HG02973 (cell line): Measurements from ENCODE around the gene GNB1L.

Source experiments
- ATAC-seq: cut with Tn5 transposase; IDR thresholded peaks from one replicate; pipeline ENCODE4 v1.9.1; 2021; ENCODE audit warnings: moderate library complexity; ENCODE audit not compliant: unreplicated experiment

The GNB1L gene

GRCh38 chr22:19740586-19740985 lies 114.1 kb downstream of the GNB1L start:
- no peak for ATAC-seq

- ATAC-seq = no peak
Measured at GRCh38 chr22:19739911-19740449, 114.7 kb downstream of the GNB1L start.

- no peak for ATAC-seq
Measured at GRCh38 chr22:19739448-19739895, 115.2 kb downstream of the GNB1L start.

DNA sequence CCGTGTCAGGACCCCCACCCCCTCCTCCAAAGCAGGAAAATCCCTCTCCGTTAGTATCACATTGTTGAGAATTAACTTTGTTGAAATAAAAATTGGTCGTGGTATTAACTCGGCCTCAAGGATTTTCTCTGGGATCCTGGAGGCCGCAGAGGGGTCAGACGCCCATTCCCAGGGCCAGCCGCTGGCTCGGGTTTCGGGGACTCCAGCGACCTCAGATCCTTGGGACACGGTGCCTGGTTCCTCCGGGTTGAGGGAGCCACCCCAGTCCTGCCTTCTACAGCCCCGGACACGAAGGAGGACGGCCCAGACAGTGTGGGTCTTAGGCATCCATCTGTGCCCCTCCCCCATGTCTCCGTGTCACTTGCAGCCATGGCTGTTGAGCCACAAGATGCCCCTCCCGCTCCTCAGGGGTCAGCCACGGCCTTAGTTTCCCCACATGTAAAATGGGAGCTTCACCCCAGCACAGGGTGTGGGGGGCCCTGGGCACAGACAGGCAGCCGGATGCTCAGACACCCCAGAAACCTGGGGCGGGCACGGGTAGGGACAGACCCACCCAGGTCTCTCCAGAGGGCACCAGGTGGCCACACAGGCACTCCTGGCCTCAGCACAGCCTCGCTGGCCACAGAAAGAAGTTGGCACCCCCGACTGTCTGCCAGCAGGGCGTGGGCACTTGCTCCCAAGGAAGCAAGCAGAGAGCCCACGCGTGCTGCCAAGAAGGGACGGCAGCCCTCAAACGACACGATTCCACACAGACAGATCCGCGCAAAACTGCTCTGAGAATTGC lies 115.8 kb downstream of the GNB1L start:
- ATAC-seq = no peak

DNA sequence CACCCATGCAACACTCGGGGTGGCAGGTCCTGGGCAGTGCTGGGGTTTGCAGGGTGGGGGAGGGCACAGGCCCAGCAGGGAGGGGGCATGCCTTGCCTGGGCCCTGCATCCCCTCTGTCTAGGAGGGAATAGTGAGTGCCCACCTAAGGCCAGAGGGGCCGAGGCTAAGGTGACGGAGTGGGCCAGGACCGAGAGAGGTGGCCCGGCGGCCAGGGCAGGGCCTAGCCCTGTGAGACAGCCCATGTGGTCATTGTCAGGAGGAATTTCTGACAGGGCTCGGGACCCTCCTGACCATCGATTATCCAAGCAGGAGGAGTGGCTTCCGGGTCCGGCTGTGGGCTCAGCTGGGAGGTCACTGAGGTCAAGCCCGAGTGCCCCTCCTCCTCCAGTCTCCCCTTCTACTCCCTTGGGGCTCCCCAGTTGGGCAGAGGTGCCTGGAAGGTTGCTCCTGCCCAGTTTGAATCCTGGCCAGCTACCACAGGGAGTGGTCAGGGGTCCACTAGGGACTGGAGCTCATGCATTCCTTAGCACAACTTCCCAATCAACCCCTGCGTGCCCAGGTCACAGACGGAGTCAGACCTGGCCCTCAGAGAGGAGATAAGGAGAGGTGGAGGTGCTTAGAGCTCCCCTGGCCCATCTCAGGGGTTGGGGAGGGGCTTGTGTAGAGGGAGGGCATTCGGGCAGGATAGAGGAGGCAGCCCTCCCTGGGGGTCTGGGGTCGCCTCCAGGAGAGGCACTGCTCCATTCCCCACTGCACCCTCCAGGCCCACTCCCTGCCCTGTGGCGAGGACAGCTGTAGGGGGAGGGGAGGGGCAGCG lies 116.6 kb downstream of the GNB1L start:
- ATAC-seq = no peak

DNA sequence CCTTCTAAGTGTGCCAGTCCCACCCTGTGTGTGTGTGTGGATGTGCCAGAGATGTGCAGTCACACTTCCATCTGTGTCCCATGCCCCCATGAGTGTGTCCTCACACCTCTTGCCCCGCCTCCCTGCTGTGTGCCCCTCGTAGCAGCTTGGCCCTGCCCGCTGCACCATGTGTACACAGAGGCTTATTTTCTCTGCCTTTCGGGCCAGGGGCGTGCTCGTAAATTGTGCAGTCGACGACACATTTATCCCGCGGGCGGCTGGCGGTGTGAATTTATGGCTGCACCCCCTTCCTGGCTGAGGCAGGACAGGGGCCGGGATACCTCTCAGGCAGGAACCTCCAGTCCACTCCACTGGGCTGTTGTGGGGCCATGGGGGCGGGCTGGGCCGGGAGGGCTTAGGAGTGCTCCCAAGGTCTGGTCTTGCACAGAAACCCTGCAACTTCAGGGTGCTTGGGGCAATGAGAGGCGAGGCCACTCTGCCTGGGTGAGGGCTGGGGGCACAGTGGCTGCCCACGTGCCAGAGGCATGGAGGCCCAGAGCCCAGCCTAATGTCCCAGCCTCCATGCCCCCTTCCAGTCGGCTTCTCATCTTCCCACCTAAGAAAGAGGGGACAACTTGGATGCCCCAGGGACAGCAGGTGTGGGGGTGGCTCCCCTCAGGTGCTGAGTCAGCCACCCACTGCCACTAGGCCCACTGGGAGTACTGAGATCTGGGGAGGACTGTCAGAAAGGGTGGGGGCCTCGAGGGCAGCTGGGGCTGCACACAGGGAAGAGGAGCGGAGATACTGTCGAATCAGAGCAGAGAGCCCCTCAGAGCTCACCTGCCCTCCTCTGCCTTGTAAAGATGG lies 118.8 kb downstream of the GNB1L start:
- ATAC-seq = no peak

DNA sequence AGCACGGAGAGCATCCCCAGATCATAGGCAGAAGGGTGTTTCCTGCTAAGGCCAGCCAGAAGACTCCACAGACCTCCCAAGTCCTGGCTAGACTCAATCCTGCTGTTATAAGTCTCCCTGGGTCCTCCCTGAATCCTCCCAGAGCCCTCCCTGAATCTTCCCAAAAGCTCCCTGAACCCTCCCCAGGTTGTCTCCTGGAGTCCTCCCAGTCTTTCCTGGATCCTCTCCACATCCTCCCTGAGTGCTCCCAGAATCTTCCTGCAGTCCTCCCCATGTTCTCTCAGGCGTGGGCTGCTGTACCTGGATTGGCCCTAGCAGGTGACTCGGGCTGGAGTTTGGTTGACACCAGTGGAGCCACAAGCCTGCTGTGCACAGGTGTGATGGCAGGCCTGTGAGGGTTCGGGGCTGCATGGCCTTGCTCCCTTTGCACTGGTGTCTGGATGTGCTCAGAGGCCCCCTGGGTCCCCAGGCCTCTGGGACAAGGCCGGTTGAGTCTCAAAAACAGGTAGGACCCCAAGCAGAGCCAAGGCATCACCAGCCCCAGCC lies 119.8 kb downstream of the GNB1L start:
- ATAC-seq = no peak

- no peak for ATAC-seq
Measured at GRCh38 chr22:19734163-19734562, 120.5 kb downstream of the GNB1L start.

DNA sequence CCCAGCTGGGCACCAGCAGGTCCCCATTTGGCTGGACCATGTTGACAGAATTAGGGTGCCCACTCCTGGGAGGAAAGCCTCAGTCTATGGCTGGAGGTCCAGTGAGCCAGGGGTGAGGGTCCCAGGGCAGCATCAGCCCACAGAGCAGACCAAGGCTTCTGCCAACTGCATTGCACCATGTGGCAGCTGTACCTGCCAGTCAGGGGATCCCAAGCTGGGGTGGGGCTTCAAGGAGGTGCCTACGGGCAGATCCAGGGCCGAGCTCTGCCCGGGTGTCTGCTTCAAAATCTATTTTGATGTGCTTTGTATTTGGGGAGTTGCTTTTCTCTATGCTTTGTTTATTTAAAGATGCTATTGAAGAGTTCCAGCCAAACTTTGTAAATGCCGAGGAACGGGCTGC lies 120.9 kb downstream of the GNB1L start:
- no peak for ATAC-seq
